Measurements from ENCODE around the gene CNPPD1.
"Not testable (repeated sequence)": the region's sequence is repeated elsewhere in the genome, so short reads cannot be mapped to it uniquely, and the experiment has no call there.

CNPPD1 gene

GRCh38 chr2:219205981-219206327 is 29.2 kb upstream of the CNPPD1 start:
- Histone ChIP-seq H3K4me1 (ENCODE audit: control insufficient read depth, insufficient read depth, low read length) (peaks cover 5% of the 10 kb centered on the region), H3K4me3 (ENCODE audit: low read depth, low read length) (peak overlapping the region; percentile 93), H3K27me3 (ENCODE audit: control insufficient read depth, insufficient read depth, low read length) (no peaks in the 10 kb centered on the region), H3K9ac (ENCODE audit: low read depth, low read length) (peak overlapping the region; percentile 85), H3K9me3 (ENCODE audit: control insufficient read depth, insufficient read depth, low read length) (no peaks in the 10 kb centered on the region), H3K36me3 (ENCODE audit: control insufficient read depth, insufficient read depth, low read length) (peaks cover 20% of the 10 kb centered on the region)

- peaks cover 5% of the 10 kb centered on the region for H3K4me1 ChIP-seq (ENCODE audit: control insufficient read depth, insufficient read depth, low read length)
- no peak overlapping the region for H3K4me3 ChIP-seq (ENCODE audit: low read depth, low read length)
- H3K9ac ChIP-seq (ENCODE audit: low read depth, low read length) = no peak overlapping the region
- no peaks in the 10 kb centered on the region for H3K9me3 ChIP-seq (ENCODE audit: control insufficient read depth, insufficient read depth, low read length)
- H3K36me3 ChIP-seq (ENCODE audit: control insufficient read depth, insufficient read depth, low read length) = peaks cover 12% of the 10 kb centered on the region
- no peaks in the 10 kb centered on the region for H3K27me3 ChIP-seq (ENCODE audit: control insufficient read depth, insufficient read depth, low read length)
Measured at GRCh38 chr2:219205165-219205538, 28.4 kb upstream of the CNPPD1 start.

- no peak overlapping the region for H3K9ac ChIP-seq (ENCODE audit: low read depth, low read length)
- no peaks in the 10 kb centered on the region for H3K27me3 ChIP-seq (ENCODE audit: control insufficient read depth, insufficient read depth, low read length)
- no peaks in the 10 kb centered on the region for H3K9me3 ChIP-seq (ENCODE audit: control insufficient read depth, insufficient read depth, low read length)
- H3K4me3 ChIP-seq (ENCODE audit: low read depth, low read length) = no peak overlapping the region
- H3K4me1 ChIP-seq (ENCODE audit: control insufficient read depth, insufficient read depth, low read length) = peaks cover 5% of the 10 kb centered on the region
- H3K36me3 ChIP-seq (ENCODE audit: control insufficient read depth, insufficient read depth, low read length) = peaks cover 9% of the 10 kb centered on the region
Measured at GRCh38 chr2:219204425-219205164, 27.9 kb upstream of the CNPPD1 start.

GRCh38 chr2:219201331-219201730 is 24.6 kb upstream of the CNPPD1 start:
- not testable (repeated sequence) for H3K4me1 ChIP-seq (ENCODE audit: control insufficient read depth, insufficient read depth, low read length); H3K36me3 ChIP-seq (ENCODE audit: control insufficient read depth, insufficient read depth, low read length); H3K27me3 ChIP-seq (ENCODE audit: control insufficient read depth, insufficient read depth, low read length); H3K4me3 ChIP-seq (ENCODE audit: low read depth, low read length); H3K9ac ChIP-seq (ENCODE audit: low read depth, low read length); H3K9me3 ChIP-seq (ENCODE audit: control insufficient read depth, insufficient read depth, low read length)

- H3K27me3 ChIP-seq (ENCODE audit: control insufficient read depth, insufficient read depth, low read length); H3K9me3 ChIP-seq (ENCODE audit: control insufficient read depth, insufficient read depth, low read length); H3K4me1 ChIP-seq (ENCODE audit: control insufficient read depth, insufficient read depth, low read length); H3K36me3 ChIP-seq (ENCODE audit: control insufficient read depth, insufficient read depth, low read length); H3K4me3 ChIP-seq (ENCODE audit: low read depth, low read length); H3K9ac ChIP-seq (ENCODE audit: low read depth, low read length): not testable (repeated sequence)
Measured at GRCh38 chr2:219200502-219201326, 24.0 kb upstream of the CNPPD1 start.

- Histone ChIP-seq H3K36me3 (ENCODE audit: control insufficient read depth, insufficient read depth, low read length) (no peaks in the 10 kb centered on the region), H3K9me3 (ENCODE audit: control insufficient read depth, insufficient read depth, low read length) (no peaks in the 10 kb centered on the region), H3K9ac (ENCODE audit: low read depth, low read length) (no peak overlapping the region), H3K4me1 (ENCODE audit: control insufficient read depth, insufficient read depth, low read length) (no peaks in the 10 kb centered on the region), H3K27me3 (ENCODE audit: control insufficient read depth, insufficient read depth, low read length) (no peaks in the 10 kb centered on the region), H3K4me3 (ENCODE audit: low read depth, low read length) (no peak overlapping the region)
Measured at GRCh38 chr2:219199470-219200211, 22.9 kb upstream of the CNPPD1 start.

GRCh38 chr2:219198974-219199373 is 22.2 kb upstream of the CNPPD1 start:
- Histone ChIP-seq H3K4me1 (ENCODE audit: control insufficient read depth, insufficient read depth, low read length) (no peaks in the 10 kb centered on the region), H3K27me3 (ENCODE audit: control insufficient read depth, insufficient read depth, low read length) (no peaks in the 10 kb centered on the region), H3K36me3 (ENCODE audit: control insufficient read depth, insufficient read depth, low read length) (no peaks in the 10 kb centered on the region), H3K9ac (ENCODE audit: low read depth, low read length) (no peak overlapping the region), H3K4me3 (ENCODE audit: low read depth, low read length) (no peak overlapping the region), H3K9me3 (ENCODE audit: control insufficient read depth, insufficient read depth, low read length) (no peaks in the 10 kb centered on the region)

GRCh38 chr2:219197388-219197787 is 20.7 kb upstream of the CNPPD1 start:
- Histone ChIP-seq H3K27me3 (ENCODE audit: control insufficient read depth, insufficient read depth, low read length) (no peaks in the 10 kb centered on the region), H3K4me1 (ENCODE audit: control insufficient read depth, insufficient read depth, low read length) (no peaks in the 10 kb centered on the region), H3K4me3 (ENCODE audit: low read depth, low read length) (no peak overlapping the region), H3K9me3 (ENCODE audit: control insufficient read depth, insufficient read depth, low read length) (no peaks in the 10 kb centered on the region), H3K9ac (ENCODE audit: low read depth, low read length) (no peak overlapping the region), H3K36me3 (ENCODE audit: control insufficient read depth, insufficient read depth, low read length) (no peaks in the 10 kb centered on the region)

GRCh38 chr2:219186754-219187456 is 10.2 kb upstream of the CNPPD1 start:
- Histone ChIP-seq H3K4me1 (ENCODE audit: control insufficient read depth, insufficient read depth, low read length) (no peaks in the 10 kb centered on the region), H3K27me3 (ENCODE audit: control insufficient read depth, insufficient read depth, low read length) (no peaks in the 10 kb centered on the region), H3K9me3 (ENCODE audit: control insufficient read depth, insufficient read depth, low read length) (no peaks in the 10 kb centered on the region), H3K9ac (ENCODE audit: low read depth, low read length) (no peak overlapping the region), H3K4me3 (ENCODE audit: low read depth, low read length) (no peak overlapping the region), H3K36me3 (ENCODE audit: control insufficient read depth, insufficient read depth, low read length) (peaks cover 11% of the 10 kb centered on the region)

GRCh38 chr2:219184121-219184520 is 7.4 kb upstream of the CNPPD1 start:
- H3K36me3 ChIP-seq (ENCODE audit: control insufficient read depth, insufficient read depth, low read length) = peaks cover 30% of the 10 kb centered on the region
- H3K9me3 ChIP-seq (ENCODE audit: control insufficient read depth, insufficient read depth, low read length) = no peaks in the 10 kb centered on the region
- no peaks in the 10 kb centered on the region for H3K27me3 ChIP-seq (ENCODE audit: control insufficient read depth, insufficient read depth, low read length)

GRCh38 chr2:219183151-219183772 is 6.5 kb upstream of the CNPPD1 start:
- Histone ChIP-seq H3K9me3 (ENCODE audit: control insufficient read depth, insufficient read depth, low read length) (no peaks in the 10 kb centered on the region), H3K27me3 (ENCODE audit: control insufficient read depth, insufficient read depth, low read length) (no peaks in the 10 kb centered on the region), H3K4me1 (ENCODE audit: control insufficient read depth, insufficient read depth, low read length) (no peaks in the 10 kb centered on the region), H3K9ac (ENCODE audit: low read depth, low read length) (no peak overlapping the region), H3K4me3 (ENCODE audit: low read depth, low read length) (no peak overlapping the region), H3K36me3 (ENCODE audit: control insufficient read depth, insufficient read depth, low read length) (peaks cover 30% of the 10 kb centered on the region)

More at GRCh38 chr2:219184121-219184520, 7.4 kb upstream of the CNPPD1 start:
- no peak overlapping the region for H3K9ac ChIP-seq (ENCODE audit: low read depth, low read length)
- no peaks in the 10 kb centered on the region for H3K4me1 ChIP-seq (ENCODE audit: control insufficient read depth, insufficient read depth, low read length)
- H3K4me3 ChIP-seq (ENCODE audit: low read depth, low read length) = no peak overlapping the region
